HEK293 (cell line): ENCODE data around the gene IPO5.
A peak's percentile ranks its signal among the peaks of the same experiment; 100 is the strongest.

ENCODE experiments used
- EGR2 ChIP-seq: fragments of 450-650 bp; formaldehyde crosslinking; IDR thresholded peaks from 2 replicates; pipeline ENCODE4 v1.5.1; 2016; ENCODE audit warnings: low read depth, missing biosample characterization, missing genetic modification characterization
- HOXC10 ChIP-seq: sonication (generic); formaldehyde crosslinking; IDR thresholded peaks from 2 replicates; pipeline ENCODE4 v1.8.1; 2023; ENCODE audit warnings: mild to moderate bottlenecking, missing genetic modification reagents
- OSR2 ChIP-seq: fragments of 450-650 bp; formaldehyde crosslinking; IDR thresholded peaks from 2 replicates; pipeline ENCODE4 v1.5.1; 2016; ENCODE audit warnings: missing biosample characterization, missing genetic modification characterization
- REPIN1 ChIP-seq: fragments of 450-650 bp; formaldehyde crosslinking; IDR thresholded peaks from 2 replicates; pipeline ENCODE4 v1.5.1; 2017; ENCODE audit warnings: missing biosample characterization, missing genetic modification characterization, low read depth
- SALL2 ChIP-seq: fragments of 450-650 bp; formaldehyde crosslinking; IDR thresholded peaks from 2 replicates; pipeline ENCODE4 v1.5.0; 2017; ENCODE audit warnings: missing biosample characterization, mild to moderate bottlenecking, missing genetic modification characterization, borderline replicate concordance
- ZFP69B ChIP-seq: fragments of 450-650 bp; formaldehyde crosslinking; IDR thresholded peaks from 2 replicates; pipeline ENCODE4 v1.5.1; 2016; ENCODE audit warnings: missing biosample characterization, missing genetic modification characterization
- ZNF121 ChIP-seq: fragments of 450-650 bp; formaldehyde crosslinking; IDR thresholded peaks from 2 replicates; pipeline ENCODE4 v1.5.1; 2016; ENCODE audit warnings: missing biosample characterization, missing genetic modification characterization
- ZNF16 ChIP-seq: fragments of 450-650 bp; formaldehyde crosslinking; IDR thresholded peaks from 2 replicates; pipeline ENCODE4 v1.5.1; 2016; ENCODE audit warnings: low read depth, missing biosample characterization, missing genetic modification characterization
- ZNF175 ChIP-seq: fragments of 450-650 bp; formaldehyde crosslinking; IDR thresholded peaks from 2 replicates; pipeline ENCODE4 v1.5.1; 2016; ENCODE audit warnings: missing biosample characterization, missing genetic modification characterization
- ZNF274 ChIP-seq, 2 experiments: fragments of 200-500 bp in 1 of 2; fragments of 450-650 bp in 1 of 2; sonication (Bioruptor generic) in 1 of 2; formaldehyde crosslinking in 1 of 2; IDR thresholded peaks; 2 replicates each; pipeline versions ENCODE4 v1.5.1 to v1.6.1; 2014 to 2016; ENCODE audit warnings: borderline replicate concordance in 1 of 2, inconsistent platforms in 1 of 2, low read length in 1 of 2, missing biosample characterization in 1 of 2, missing genetic modification characterization in 1 of 2
- ZNF292 ChIP-seq: fragments of 450-650 bp; formaldehyde crosslinking; IDR thresholded peaks from 2 replicates; pipeline ENCODE4 v1.5.1; 2016; ENCODE audit warnings: low read depth, missing biosample characterization, missing genetic modification characterization, borderline replicate concordance
- ZNF324 ChIP-seq: fragments of 450-650 bp; formaldehyde crosslinking; IDR thresholded peaks from 2 replicates; pipeline ENCODE4 v1.5.1; 2016; ENCODE audit warnings: missing biosample characterization, missing genetic modification characterization
- ZNF335 ChIP-seq: fragments of 450-650 bp; formaldehyde crosslinking; conservative IDR thresholded peaks from 2 replicates; pipeline ENCODE4 v1.5.1; 2016; ENCODE audit warnings: missing biosample characterization, missing genetic modification characterization
- ZNF366 ChIP-seq: fragments of 450-650 bp; formaldehyde crosslinking; conservative IDR thresholded peaks from 2 replicates; pipeline ENCODE4 v1.5.1; 2016; ENCODE audit warnings: missing biosample characterization, missing genetic modification characterization
- ZNF391 ChIP-seq: fragments of 450-650 bp; formaldehyde crosslinking; IDR thresholded peaks from 2 replicates; pipeline ENCODE4 v1.5.1; 2016; ENCODE audit warnings: low read depth, missing biosample characterization, missing genetic modification characterization, borderline replicate concordance
- ZNF48 ChIP-seq: fragments of 450-650 bp; formaldehyde crosslinking; IDR thresholded peaks from 2 replicates; pipeline ENCODE4 v1.5.1; 2016; ENCODE audit warnings: missing biosample characterization, missing genetic modification characterization
- ZNF521 ChIP-seq: fragments of 450-650 bp; formaldehyde crosslinking; IDR thresholded peaks from 2 replicates; pipeline ENCODE4 v1.5.1; 2017; ENCODE audit warnings: missing biosample characterization, mild to moderate bottlenecking, missing genetic modification characterization
- ZNF600 ChIP-seq: fragments of 450-650 bp; formaldehyde crosslinking; IDR thresholded peaks from 2 replicates; pipeline ENCODE4 v1.5.1; 2016; ENCODE audit warnings: missing biosample characterization, missing genetic modification characterization
- ZNF624 ChIP-seq: fragments of 450-650 bp; formaldehyde crosslinking; IDR thresholded peaks from 2 replicates; pipeline ENCODE4 v1.5.1; 2017; ENCODE audit warnings: missing biosample characterization, missing genetic modification characterization
- ZNF677 ChIP-seq: fragments of 450-650 bp; IDR thresholded peaks from 2 replicates; pipeline ENCODE4 v1.5.0; 2018; ENCODE audit warnings: missing biosample characterization, mild to moderate bottlenecking, missing genetic modification characterization, moderate library complexity
- TF ChIP-seq, protein P1 (sequence below): fragments of 450-650 bp; formaldehyde crosslinking; IDR thresholded peaks from 2 replicates; pipeline ENCODE4 v1.5.1; 2016; ENCODE audit warnings: missing biosample characterization, missing genetic modification characterization
- TF ChIP-seq, protein P2 (sequence below): fragments of 450-650 bp; formaldehyde crosslinking; IDR thresholded peaks from 2 replicates; pipeline ENCODE4 v1.5.1; 2016; ENCODE audit warnings: missing biosample characterization, missing genetic modification characterization
- TF ChIP-seq, protein P3 (sequence below): fragments of 450-650 bp; formaldehyde crosslinking; IDR thresholded peaks from 2 replicates; pipeline ENCODE4 v1.5.1; 2016; ENCODE audit warnings: missing biosample characterization, missing genetic modification characterization
- TF ChIP-seq, protein P4 (sequence below): fragments of 450-650 bp; formaldehyde crosslinking; IDR thresholded peaks from 2 replicates; pipeline ENCODE4 v1.5.1; 2016; ENCODE audit warnings: missing biosample characterization, missing genetic modification characterization
- TF ChIP-seq, protein P5 (sequence below): fragments of 450-650 bp; formaldehyde crosslinking; IDR thresholded peaks from 2 replicates; pipeline ENCODE4 v1.5.0; 2017; ENCODE audit warnings: missing biosample characterization, missing genetic modification characterization, borderline replicate concordance
- TF ChIP-seq, protein P6 (sequence below): fragments of 450-650 bp; formaldehyde crosslinking; IDR thresholded peaks from 2 replicates; pipeline ENCODE4 v1.5.1; 2016; ENCODE audit warnings: missing biosample characterization, missing genetic modification characterization

The IPO5 gene

DNA sequence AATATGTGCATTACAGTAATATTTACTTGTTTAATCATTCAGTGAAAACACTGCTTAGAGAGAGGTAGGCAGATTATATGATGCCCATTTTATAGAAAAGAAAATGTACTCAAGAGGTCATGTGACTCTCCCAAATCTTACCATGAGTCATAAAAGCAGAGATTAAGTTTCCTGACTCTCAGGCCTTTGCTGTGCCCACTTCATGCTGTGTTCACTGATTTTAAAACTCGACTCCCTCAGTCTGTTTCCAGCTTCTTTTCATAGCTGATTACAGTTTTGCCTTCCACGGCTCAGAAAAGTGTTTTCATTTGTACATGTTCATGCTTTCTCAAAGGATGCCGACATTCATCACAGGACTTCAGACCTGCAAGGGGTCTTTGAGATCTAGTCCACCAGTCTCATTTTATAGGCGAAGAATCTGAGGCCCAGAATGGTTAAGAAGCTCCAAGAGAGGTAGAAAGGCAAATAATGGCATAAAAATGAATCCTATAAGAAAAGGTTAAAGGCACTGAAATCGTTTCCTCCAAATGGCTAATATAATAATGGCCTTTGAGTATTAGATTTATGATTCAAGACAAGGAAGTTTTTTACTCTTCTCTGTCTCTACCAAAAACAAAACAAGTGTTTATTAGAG, 9.0 kb upstream of the IPO5 start (continued):
- TF ChIP-seq ZNF292 (tag by site-specific recombination) = no peak
- no peak for TF ChIP-seq EGR2 (tag by site-specific recombination)
- TF ChIP-seq ZNF624 (tag by site-specific recombination) = no peak
- TF ChIP-seq, protein P1, sequence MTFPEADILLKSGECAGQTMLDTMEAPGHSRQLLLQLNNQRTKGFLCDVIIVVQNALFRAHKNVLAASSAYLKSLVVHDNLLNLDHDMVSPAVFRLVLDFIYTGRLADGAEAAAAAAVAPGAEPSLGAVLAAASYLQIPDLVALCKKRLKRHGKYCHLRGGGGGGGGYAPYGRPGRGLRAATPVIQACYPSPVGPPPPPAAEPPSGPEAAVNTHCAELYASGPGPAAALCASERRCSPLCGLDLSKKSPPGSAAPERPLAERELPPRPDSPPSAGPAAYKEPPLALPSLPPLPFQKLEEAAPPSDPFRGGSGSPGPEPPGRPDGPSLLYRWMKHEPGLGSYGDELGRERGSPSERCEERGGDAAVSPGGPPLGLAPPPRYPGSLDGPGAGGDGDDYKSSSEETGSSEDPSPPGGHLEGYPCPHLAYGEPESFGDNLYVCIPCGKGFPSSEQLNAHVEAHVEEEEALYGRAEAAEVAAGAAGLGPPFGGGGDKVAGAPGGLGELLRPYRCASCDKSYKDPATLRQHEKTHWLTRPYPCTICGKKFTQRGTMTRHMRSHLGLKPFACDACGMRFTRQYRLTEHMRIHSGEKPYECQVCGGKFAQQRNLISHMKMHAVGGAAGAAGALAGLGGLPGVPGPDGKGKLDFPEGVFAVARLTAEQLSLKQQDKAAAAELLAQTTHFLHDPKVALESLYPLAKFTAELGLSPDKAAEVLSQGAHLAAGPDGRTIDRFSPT (tag by site-specific recombination) = no peak
- no peak for TF ChIP-seq ZNF274 (IDR thresholded peaks at IDR 0.05; ENCODE audit: low read length)
- TF ChIP-seq ZNF274 (tag by site-specific recombination; IDR thresholded peaks at IDR 0.05; ENCODE audit: borderline replicate concordance) = no peak
- TF ChIP-seq ZNF366 (tag by site-specific recombination) = peak; percentile 76
- TF ChIP-seq, protein P2, sequence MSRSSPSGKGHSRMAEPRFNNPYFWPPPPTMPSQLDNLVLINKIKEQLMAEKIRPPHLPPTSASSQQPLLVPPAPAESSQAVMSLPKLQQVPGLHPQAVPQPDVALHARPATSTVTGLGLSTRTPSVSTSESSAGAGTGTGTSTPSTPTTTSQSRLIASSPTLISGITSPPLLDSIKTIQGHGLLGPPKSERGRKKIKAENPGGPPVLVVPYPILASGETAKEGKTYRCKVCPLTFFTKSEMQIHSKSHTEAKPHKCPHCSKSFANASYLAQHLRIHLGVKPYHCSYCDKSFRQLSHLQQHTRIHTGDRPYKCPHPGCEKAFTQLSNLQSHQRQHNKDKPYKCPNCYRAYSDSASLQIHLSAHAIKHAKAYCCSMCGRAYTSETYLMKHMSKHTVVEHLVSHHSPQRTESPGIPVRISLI (tag by site-specific recombination) = no peak
- TF ChIP-seq, protein P3, sequence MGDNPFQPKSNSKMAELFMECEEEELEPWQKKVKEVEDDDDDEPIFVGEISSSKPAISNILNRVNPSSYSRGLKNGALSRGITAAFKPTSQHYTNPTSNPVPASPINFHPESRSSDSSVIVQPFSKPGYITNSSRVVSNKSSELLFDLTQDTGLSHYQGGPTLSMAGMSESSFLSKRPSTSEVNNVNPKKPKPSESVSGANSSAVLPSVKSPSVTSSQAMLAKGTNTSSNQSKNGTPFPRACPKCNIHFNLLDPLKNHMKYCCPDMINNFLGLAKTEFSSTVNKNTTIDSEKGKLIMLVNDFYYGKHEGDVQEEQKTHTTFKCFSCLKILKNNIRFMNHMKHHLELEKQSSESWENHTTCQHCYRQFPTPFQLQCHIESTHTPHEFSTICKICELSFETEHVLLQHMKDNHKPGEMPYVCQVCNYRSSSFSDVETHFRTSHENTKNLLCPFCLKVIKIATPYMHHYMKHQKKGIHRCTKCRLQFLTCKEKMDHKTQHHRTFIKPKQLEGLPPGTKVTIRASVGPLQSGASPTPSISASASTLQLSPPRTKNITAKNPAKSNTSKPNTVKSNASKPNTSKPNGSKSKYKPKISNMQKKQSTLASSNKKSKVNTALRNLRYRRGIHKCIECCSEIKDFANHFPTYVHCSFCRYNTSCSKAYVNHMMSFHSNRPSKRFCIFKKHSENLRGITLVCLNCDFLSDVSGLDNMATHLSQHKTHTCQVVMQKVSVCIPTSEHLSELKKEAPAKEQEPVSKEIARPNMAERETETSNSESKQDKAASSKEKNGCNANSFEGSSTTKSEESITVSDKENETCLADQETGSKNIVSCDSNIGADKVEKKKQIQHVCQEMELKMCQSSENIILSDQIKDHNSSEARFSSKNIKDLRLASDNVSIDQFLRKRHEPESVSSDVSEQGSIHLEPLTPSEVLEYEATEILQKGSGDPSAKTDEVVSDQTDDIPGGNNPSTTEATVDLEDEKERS = no peak
- TF ChIP-seq ZNF121 = no peak
- no peak for TF ChIP-seq ZNF600 (tag by site-specific recombination)
- no peak for TF ChIP-seq ZNF391 (tag by site-specific recombination)
- TF ChIP-seq ZNF521 (tag by site-specific recombination) = no peak
- no peak for TF ChIP-seq ZNF677
- no peak for TF ChIP-seq ZNF16 (tag by site-specific recombination)
- TF ChIP-seq ZNF324 = 0 out of 2 replicates have a peak, but pooled peaks have one; percentile 55
- TF ChIP-seq ZFP69B = peak; percentile 22; the same call in 1 of the 2 replicates
- TF ChIP-seq, protein P4, sequence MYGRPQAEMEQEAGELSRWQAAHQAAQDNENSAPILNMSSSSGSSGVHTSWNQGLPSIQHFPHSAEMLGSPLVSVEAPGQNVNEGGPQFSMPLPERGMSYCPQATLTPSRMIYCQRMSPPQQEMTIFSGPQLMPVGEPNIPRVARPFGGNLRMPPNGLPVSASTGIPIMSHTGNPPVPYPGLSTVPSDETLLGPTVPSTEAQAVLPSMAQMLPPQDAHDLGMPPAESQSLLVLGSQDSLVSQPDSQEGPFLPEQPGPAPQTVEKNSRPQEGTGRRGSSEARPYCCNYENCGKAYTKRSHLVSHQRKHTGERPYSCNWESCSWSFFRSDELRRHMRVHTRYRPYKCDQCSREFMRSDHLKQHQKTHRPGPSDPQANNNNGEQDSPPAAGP (tag by site-specific recombination) = no peak
- TF ChIP-seq, protein P5, sequence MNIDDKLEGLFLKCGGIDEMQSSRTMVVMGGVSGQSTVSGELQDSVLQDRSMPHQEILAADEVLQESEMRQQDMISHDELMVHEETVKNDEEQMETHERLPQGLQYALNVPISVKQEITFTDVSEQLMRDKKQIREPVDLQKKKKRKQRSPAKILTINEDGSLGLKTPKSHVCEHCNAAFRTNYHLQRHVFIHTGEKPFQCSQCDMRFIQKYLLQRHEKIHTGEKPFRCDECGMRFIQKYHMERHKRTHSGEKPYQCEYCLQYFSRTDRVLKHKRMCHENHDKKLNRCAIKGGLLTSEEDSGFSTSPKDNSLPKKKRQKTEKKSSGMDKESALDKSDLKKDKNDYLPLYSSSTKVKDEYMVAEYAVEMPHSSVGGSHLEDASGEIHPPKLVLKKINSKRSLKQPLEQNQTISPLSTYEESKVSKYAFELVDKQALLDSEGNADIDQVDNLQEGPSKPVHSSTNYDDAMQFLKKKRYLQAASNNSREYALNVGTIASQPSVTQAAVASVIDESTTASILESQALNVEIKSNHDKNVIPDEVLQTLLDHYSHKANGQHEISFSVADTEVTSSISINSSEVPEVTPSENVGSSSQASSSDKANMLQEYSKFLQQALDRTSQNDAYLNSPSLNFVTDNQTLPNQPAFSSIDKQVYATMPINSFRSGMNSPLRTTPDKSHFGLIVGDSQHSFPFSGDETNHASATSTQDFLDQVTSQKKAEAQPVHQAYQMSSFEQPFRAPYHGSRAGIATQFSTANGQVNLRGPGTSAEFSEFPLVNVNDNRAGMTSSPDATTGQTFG (tag by site-specific recombination) = no peak
- TF ChIP-seq HOXC10 (CRISPR knock-in tag) = no peak
- TF ChIP-seq ZNF48 (tag by site-specific recombination) = no peak
- no peak for TF ChIP-seq REPIN1
- TF ChIP-seq OSR2 = no peak
- TF ChIP-seq SALL2 (tag by site-specific recombination) = no peak
- TF ChIP-seq, protein P6, sequence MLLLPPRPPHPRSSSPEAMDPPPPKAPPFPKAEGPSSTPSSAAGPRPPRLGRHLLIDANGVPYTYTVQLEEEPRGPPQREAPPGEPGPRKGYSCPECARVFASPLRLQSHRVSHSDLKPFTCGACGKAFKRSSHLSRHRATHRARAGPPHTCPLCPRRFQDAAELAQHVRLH (tag by site-specific recombination) = peak; percentile 63; the same call in 1 of the 2 replicates
- no peak for TF ChIP-seq ZNF175 (tag by site-specific recombination)
- TF ChIP-seq ZNF335 = peak; percentile 80
